ENCODE data around the gene GPR89B.

The GPR89B gene

GRCh38 chr1:147895123-147895522, 33.1 kb upstream of the GPR89B start:
- no peak for TF ChIP-seq CTCF (IDR thresholded peaks at IDR 0.05)

DNA sequence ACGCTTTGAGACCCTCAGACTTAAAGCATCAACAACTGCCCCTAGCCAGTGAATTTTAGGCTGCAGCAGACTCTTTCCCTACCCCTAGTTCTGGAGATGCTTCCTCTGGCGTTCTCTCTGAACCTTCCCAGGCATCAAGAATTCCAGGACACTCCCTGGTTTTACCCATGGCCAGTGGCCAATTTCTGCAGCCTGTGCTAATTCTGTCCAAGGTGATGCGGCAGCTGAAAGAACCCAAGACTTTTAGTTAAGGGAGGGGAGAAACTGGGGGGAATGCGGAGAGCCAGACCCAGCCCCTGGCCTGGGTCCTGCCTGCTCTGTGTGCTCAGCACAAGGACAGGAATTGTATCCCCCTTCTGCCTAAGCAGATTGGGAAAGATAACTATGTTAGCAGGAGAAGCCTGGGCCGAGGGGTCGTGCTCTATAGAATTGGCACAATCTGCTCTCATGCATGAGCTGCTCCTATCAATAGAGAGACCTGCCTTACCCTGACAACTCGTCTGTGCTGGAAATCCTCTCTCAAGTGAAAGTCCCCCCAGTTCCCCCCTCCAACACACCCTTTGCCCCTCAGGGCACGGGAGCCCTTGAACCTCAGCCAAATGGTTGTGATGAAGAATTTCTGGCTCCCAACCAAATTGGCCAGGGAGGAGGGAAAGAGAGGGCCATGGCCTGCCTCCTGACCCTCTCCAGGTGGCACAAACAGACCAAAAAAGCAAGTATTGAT, 31.0 kb upstream of the GPR89B start:
- no peak for TF ChIP-seq CTCF (IDR thresholded peaks at IDR 0.05)

DNA sequence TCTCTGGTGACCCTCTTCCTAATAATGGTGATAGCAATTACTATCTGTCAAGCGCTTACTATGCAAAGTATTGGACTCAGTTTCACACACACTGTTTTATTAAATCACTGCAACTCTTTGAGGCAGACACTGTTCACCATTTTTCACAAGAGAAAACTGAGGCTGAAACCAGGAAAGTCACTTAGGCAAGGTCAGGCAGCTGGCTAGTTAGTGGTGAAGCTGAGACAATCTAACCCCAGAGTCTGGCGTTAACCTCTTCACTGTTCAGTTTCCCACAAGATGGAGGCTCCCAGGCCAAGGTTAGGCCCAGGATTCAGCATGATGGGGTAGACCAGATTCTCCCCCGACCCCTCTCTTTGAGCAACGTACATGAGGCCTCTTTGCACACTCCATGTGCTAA, 30.4 kb upstream of the GPR89B start:
- TF ChIP-seq CTCF (IDR thresholded peaks at IDR 0.05), result no peak

GRCh38 chr1:147902253-147902845, 25.9 kb upstream of the GPR89B start, which contains the start of gene GJA8:
GJA8 (plus strand) TSS chr1:147902795; CDS start chr1:147907956, 5,161 bp downstream.
- no peak for TF ChIP-seq CTCF (IDR thresholded peaks at IDR 0.05)

GRCh38 chr1:147904726-147905125, 23.5 kb upstream of the GPR89B start:
- no peak for TF ChIP-seq CTCF (IDR thresholded peaks at IDR 0.05)

GRCh38 chr1:147907786-147908509, 20.3 kb upstream of the GPR89B start:
- TF ChIP-seq CTCF (IDR thresholded peaks at IDR 0.05), result no peak

DNA sequence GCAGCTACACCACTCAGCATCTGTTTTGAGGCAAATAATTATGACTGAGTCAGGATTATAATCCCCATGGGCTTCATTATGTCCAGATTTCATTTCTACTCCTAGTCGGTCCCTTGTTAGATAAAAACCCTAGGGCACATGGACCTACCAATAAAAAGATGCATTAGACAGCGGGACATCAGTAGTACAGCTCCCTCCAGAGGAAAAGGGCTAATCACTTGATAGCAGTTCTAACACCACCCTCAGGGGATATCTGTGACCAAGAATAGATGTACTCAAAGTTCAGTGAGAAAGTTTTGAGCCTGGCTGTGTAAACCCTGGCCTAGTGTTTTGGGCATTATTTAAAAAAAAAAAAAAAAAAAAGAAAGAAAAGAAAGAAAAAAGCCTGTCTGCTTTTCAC, 15.7 kb upstream of the GPR89B start:
- no peak for TF ChIP-seq CTCF (IDR thresholded peaks at IDR 0.05)
